GM19035 (cell line): ENCODE results near the gene DNAH10.

Experiments used
- ATAC-seq: cut with Tn5 transposase; IDR thresholded peaks from one replicate; pipeline ENCODE4 v1.9.1; 2021; ENCODE audit not compliant: unreplicated experiment

DNAH10 gene

GRCh38 chr12:123965382-123965781 lies 203.3 kb downstream of the DNAH10 start:
- ATAC-seq, result no peak

GRCh38 chr12:123966596-123966995 lies 204.5 kb downstream of the DNAH10 start:
- ATAC-seq, result no peak

- no peak for ATAC-seq
These were observed 205.1 kb downstream of the DNAH10 start for GRCh38 chr12:123967121-123967586.

GRCh38 chr12:123971449-123971769 lies 209.3 kb downstream of the DNAH10 start:
- ATAC-seq, result no peak

- peak; percentile 9 for ATAC-seq
These were observed 209.8 kb downstream of the DNAH10 start for GRCh38 chr12:123971770-123972456.

GRCh38 chr12:123972457-123973401 lies 210.6 kb downstream of the DNAH10 start, which contains the start of the genes CCDC92 and ZNF664:
Gene CCDC92, minus strand, starts transcription at chr12:123972831. Its CDS starts 28,526 bp downstream, at chr12:123944305.
Gene ZNF664, plus strand, starts transcription at chr12:123973215. Its CDS starts 38,930 bp downstream, at chr12:124012145.
- ATAC-seq, result peak; percentile 73

- peak; percentile 9 for ATAC-seq
These were observed 211.6 kb downstream of the DNAH10 start for GRCh38 chr12:123973552-123974341.

GRCh38 chr12:123976227-123976826 lies 214.2 kb downstream of the DNAH10 start:
- no peak for ATAC-seq

- no peak for ATAC-seq
These were observed 217.5 kb downstream of the DNAH10 start for GRCh38 chr12:123979566-123979965.

- no peak for ATAC-seq
These were observed 220.2 kb downstream of the DNAH10 start for GRCh38 chr12:123982269-123982668.

GRCh38 chr12:123983822-123984485 lies 221.9 kb downstream of the DNAH10 start:
- no peak for ATAC-seq

- no peak for ATAC-seq
These were observed 222.8 kb downstream of the DNAH10 start for GRCh38 chr12:123984903-123985302.
